ENCODE measurements around the gene DHRS9. TPM values are rescaled to one million over a fixed set of nuclear protein-coding genes. Genes with fewer than 3 reads are reported as not detected.

The DHRS9 gene
- total and polyA plus RNA-seq, 12 donors: 0.09 to 1.7 (median 0.39) TPM; not detected in 5

GRCh38 chr2:169143998-169144397, 74.6 kb downstream of the DHRS9 start:
- no peak overlapping the region for H3K4me3 ChIP-seq
- H3K9me3 ChIP-seq (replicated peaks in 1 of 3): no peaks in the 10 kb centered on the region
- H3K4me1 ChIP-seq (replicated peaks in 1 of 2): no peaks in the 10 kb centered on the region
- no peaks in the 10 kb centered on the region for H3K27me3 ChIP-seq
- intact Hi-C loops (cut with DNase I): loop anchor here in 1 of 2 donors (5.0 kb wide), 1 partner anchor 182 kb away; no protein-coding TSS in a partner anchor
- TF ChIP-seq CTCF (IDR thresholded peaks at IDR 0.05): no peak
- TF ChIP-seq POLR2A (IDR thresholded peaks at IDR 0.05): no peak
- DNase-seq: no peak
- 61 to 73% (median 68%) methylated on average over 3 of the region's 3 CpGs for WGBS, 4 donors
- H3K27ac ChIP-seq: no peak overlapping the region
- H3K36me3 ChIP-seq (replicated peaks in 1 of 2): no peaks in the 10 kb centered on the region

Other genes with a start within 250 kb of the DHRS9 start
- gene SPC25, start 179.1 kb upstream of the DHRS9 start, total RNA-seq: 1 to 10 TPM in 4 of 9 donors, under 1 TPM in 3, not detected in 2; 0.38 to 8.6 (median 1.7) TPM
- 1 to 10 TPM in 1 of 3 donors, under 1 TPM in 2; 0.71 to 1.9 (median 0.97) TPM for gene SPC25, start 179.1 kb upstream of the DHRS9 start, polyA plus RNA-seq
- gene G6PC2, start 168.3 kb upstream of the DHRS9 start, total RNA-seq: under 1 TPM in 1 of 9 donors, not detected in 8; 0.06 TPM
- gene G6PC2, start 168.3 kb upstream of the DHRS9 start, polyA plus RNA-seq: under 1 TPM in 1 of 3 donors, not detected in 2; 0.17 TPM
- 1 to 10 TPM in 1 of 9 donors, under 1 TPM in 2, not detected in 6; 0.31 to 1.4 (median 0.35) TPM for gene ABCB11, start 38.2 kb upstream of the DHRS9 start, total RNA-seq
- gene ABCB11, start 38.2 kb upstream of the DHRS9 start, polyA plus RNA-seq: under 1 TPM in 2 of 3 donors, not detected in 1; 0.05 to 0.13 TPM